GM19035 (cell line): Measurements from ENCODE around the gene SH3RF3.
"Not testable (repeated sequence)": the region's sequence is repeated elsewhere in the genome, so short reads cannot be mapped to it uniquely, and the experiment has no call there.

Experiments used
- ATAC-seq: cut with Tn5 transposase; IDR thresholded peaks from one replicate; pipeline ENCODE4 v1.9.1; 2021; ENCODE audit not compliant: unreplicated experiment

Gene SH3RF3

DNA sequence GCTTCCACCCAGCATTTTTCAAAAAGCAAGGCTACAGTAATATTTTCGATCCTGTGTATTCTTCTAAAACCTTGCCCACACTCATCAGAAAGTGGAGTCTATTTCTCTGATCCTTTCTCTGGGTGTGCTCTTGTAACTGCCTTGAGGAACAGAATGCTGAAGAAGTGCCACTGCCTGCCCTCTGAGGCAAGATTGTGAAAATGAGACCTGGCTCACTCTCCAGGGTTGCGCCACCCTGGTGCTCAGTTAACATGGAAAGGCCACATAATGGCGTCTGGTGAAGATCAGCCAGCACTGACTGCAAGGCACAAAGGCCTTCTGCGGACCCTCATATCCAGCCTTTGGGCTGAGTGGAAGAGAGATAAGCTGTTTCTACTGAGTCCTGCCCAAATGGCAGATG lies 11.2 kb upstream of the SH3RF3 start:
- ATAC-seq: no peak

DNA sequence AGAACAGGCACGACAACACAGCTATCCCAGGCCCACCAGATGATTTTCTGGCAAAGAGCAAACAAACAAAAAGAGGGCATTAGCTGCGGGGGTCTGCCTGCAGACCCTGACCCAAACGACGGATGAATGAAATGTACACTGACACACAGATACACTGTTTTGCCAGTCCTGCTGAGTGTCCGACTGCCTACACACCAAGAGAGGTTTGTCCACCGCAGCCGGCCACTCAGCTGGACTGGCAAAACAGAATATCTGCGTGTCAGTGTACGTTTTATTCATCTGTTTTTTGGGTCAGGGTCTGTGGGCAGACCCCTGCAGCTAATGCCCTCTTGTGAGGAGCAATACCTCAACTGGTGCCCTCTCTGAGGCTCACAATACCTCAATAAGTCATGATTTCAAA lies 10.7 kb upstream of the SH3RF3 start:
- ATAC-seq: no peak

DNA sequence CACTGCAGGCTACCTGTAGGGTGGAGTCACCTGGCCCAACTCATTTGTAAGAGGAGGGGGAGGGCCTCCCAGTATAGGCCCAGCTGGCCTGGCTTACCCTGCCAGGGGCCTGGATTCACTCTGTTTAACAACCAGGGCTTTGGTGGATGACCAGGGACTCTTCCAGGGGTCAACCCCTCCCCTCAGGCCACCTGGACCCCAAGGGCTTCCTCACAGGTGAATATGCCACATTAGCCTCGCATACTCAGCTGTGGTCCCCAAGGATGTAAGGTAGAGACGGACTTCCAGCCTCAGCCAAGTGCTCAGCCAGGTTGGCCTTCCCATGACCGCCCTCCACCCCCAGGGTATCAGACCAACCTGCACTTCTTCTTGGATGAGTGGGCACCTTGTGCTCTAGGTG lies 8.8 kb upstream of the SH3RF3 start:
- ATAC-seq: no peak

DNA sequence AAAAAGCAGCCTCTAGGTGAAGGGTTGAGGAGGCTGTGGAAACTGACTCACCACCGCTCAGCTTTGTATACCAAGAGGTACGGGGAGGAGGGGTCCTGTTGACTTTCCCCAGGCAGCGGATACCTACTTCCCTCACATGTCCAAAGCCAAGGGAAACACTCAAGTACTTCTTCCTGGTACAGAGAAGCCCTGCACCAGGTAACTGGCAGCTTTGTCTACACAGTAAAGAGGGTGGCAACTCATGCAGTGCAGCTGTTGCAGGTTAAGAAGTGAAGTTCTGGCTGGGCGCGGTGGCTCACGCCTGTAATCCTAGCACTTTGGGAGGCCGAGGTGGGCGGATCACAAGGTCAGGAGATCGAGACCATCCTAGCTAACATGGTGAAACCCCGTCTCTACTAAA lies 8.3 kb upstream of the SH3RF3 start:
- ATAC-seq: not testable (repeated sequence)

DNA sequence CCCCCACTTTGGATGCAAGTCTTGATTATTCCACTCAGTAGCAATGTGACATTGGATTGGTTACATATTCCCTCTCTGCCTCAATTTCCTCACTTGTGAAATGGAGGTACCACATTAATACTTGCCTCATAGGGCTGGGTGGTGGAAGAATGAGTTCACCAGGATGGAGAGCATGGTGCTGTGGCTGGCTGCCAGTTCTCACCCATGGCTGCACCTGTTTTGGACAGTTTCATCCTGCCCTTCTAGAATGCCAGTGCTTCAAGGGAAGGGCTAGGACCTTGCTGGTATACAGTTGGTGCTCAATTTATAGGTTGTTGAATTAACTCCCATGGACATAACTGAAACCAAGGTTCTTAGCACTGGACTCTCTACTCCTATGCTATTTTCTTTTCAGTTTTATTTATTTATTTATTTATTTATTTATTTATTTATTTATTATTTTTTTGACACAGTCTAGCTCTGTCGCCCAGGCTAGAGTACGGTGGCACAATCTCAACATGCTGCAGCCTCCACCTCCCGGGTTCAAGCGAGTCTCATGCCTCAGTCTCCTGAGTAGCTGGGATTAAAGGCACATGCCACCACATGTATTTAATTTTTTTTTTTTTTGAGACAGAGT lies 5.3 kb upstream of the SH3RF3 start:
- no peak for ATAC-seq

DNA sequence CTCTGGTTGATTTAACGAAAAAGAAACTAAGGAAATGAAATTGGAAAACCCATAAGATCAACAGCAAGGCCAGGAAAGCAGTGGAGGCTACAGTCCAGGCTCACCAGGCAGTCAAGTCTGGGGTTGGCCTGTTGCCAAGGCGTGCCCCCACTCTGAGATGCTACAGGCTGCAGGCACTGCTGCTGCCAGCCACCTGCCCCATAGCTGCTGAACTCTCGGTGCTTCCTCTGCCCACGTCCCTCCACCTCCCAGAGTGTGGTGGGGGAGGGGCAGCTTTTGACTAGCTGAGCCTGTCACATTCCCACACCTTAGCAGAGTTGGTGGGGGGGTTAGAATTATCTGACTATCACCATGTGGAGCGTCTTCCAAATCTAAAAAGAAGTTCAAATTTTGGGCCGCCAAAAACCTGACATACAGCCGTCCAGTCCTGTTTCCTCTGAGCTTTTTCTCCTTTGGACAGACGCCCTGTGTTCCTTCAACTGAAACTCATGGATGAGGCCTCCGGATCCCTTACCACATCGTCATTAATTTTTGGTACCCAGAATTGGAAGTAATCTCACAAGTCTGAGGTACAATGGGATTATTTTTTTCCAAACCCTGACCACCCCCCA lies 3.9 kb upstream of the SH3RF3 start:
- no peak for ATAC-seq

DNA sequence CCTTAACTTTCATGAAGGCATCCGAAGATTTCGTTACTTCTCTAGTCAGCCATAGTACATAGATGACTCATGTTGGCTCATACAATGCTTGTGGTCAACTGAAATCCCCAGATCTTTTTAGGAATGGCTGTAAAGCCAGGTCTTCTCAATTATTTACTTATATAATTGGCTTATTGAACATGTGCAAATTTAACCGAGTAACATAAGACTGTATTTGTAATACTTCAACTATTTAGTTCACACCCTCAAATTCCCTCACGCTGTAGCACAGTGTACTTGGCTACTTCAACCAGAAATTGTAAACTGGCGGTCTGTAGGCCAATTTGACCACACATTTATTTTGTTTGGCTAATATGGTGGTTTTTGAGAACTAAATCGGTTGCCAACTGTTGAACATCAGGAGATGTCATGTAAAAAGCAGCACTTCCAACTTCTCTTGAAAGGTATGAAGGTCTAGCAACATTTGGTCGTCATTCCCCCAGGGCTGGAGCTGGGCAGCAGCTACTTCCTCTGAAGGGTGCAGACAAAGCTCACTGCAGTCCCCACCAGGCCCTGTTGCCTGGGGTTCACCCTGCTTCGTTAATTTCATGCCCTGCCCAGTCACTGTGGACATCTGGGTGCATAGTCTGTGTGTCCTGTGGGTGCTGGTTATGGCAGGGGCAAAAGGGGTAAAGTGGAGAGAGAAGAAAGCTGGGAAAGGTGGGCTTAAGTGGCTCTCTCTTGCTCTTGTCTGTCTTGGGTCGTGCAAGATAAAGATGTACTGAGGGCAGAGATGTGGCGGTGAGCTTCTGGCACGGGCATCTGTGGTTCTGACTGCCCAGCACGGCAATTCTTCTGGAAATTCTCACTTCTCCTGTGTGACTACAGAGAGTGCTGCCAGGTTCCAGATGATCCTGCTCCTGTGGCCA lies 3.2 kb upstream of the SH3RF3 start:
- ATAC-seq: no peak

DNA sequence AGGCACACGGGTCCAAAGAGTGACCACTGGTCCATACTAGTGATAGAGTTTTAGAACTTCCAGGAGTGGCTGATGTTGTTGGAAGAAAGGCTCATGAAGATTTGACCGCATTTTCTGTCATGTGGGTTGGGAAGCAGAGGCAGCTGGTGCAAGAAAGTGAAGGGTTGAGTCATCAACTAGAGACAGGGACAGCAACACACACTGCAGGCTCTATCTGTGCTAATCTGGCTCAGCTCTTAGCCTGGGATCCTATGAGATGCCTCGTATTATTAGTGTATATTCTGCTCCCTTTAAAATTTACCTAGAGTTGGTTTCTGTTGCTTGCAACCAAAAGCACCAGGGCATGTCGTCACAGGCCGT lies 2.5 kb upstream of the SH3RF3 start:
- no peak for ATAC-seq

DNA sequence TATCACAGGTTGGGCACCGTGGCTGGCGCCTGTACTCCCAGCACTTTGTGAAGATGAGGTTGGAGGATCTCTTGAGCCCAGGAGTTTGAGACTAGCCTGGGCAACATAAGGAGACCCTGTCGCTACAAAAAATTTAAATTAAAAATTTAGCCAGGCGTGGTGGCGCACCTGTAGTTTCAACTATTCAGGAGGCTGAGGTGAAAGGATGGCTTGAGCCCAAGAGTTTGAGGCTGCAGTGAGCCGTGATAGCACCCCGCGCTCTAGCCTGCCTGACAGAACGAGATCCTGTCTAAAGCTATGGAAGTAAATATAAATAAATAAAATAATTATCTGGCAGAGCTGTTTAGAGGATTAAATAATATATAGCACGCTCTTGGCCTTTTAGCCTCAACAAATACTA lies 1.4 kb upstream of the SH3RF3 start:
- ATAC-seq: no peak

DNA sequence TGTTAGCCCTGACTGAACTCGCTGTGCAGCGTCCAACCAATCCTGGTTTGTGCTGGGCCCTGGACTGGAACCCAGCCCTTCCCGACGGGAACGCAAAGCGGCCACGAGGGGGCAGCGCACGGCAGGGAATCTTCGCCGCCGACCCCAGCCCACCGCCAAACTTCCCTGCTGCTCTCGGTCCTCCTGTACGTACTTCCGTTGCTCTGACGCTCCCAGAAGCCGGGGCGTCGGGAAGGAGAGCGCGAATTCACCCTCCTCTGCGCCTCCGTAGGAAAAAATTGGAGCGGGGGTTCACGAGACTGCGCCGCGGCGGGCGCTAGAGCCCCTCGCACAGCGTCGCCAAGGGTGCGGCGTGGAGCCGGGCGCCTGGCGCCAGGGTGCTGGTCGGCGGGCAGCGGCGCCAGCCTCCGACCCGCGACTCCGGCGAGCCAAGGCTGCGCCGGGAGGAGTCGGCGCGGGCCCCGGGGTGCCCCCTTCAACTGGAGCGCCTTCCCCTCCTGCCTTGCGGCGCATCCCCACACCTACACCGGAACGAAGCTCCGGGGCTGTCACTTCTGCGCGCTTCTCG lies 873 bp upstream of the SH3RF3 start:
- ATAC-seq: no peak

DNA sequence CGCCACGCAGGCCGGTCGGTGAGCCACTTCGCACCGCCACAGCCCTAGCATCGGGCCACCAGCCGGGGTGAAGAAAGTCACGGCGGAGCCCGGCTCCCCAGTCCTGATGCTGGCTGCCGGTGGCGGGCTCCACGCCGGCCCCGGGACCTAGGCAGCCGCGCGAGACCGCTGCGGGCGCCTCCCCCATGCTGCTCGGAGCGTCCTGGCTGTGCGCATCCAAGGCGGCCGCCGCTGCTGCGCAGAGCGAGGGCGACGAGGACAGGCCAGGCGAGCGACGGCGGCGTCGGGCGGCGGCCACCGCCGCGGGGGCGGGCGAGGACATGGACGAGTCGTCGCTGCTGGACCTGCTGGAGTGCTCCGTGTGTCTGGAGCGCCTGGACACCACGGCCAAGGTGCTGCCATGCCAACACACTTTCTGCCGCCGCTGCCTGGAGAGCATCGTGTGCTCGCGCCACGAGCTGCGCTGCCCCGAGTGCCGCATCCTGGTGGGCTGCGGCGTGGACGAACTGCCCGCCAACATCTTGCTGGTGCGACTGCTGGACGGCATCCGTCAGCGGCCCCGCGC lies 433 bp downstream of the SH3RF3 start:
- ATAC-seq: no peak

DNA sequence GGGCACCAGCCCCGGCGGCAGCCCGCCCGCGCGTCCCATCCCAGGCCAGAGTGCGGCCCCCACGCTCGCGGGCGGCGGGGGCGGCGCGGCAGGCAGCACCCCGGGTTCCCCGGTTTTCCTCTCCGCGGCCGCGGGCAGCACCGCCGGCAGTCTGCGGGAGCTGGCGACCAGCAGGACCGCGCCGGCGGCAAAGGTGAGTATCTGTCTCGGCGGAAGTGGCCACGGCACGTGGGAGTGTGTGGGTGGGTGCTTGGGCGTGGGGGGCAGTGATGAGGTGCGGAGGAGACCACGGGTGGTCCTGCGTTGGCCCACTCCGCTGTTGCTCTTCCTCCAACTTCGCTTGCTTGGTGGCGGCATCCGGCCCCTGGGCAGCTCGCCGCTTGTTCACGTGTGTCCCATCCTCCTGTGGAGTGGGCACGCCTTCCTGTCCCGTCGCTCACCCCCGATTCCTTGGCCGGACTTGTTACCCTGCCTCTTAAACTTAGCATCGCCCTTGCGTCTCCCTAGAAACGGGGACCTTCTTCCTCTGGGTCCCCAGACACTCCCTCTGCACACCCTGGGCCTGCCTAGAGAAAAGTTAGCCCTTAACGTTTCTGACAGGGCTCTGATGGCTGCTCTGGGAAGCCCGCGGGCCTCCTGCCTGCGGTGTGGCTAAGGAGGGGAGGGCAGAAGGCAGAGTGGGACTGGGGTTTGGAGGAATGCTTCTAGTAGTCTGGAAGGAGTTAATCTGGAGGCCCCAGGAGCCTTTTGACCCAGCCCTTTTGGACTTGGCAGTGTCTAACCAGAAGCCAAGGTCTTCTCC lies 1.1 kb downstream of the SH3RF3 start:
- no peak for ATAC-seq

DNA sequence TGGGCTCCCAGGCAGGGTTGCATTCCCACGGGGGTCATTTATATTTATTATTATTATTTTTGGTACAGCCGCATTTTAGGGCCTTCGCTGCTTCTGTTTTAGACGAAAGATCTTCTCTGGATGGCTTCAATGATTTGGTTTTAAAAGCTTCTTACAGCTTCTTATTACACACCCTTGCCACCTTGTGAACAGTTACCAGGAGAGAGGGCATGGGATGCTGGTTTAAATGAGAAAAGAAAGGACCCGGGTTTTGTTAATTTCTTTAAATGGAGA lies 1.7 kb downstream of the SH3RF3 start:
- no peak for ATAC-seq

DNA sequence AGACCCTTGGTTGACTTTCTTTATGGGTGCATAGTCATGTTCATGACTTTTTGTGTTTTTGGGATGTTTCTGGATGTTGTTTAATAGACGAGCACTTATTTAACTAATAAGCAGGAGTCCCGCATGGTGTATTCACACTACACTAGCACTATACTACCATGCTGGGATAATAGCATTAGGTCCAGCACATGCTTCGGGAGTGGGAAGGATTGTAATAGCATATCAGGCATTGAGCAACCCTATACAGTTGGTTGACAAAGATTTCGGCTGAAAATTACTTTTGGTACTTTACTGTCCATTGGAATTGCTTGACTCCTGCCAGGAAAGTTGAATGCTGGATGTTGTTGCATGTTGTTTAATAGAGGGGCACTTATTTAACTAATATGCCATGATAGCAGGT lies 2.8 kb downstream of the SH3RF3 start:
- no peak for ATAC-seq

DNA sequence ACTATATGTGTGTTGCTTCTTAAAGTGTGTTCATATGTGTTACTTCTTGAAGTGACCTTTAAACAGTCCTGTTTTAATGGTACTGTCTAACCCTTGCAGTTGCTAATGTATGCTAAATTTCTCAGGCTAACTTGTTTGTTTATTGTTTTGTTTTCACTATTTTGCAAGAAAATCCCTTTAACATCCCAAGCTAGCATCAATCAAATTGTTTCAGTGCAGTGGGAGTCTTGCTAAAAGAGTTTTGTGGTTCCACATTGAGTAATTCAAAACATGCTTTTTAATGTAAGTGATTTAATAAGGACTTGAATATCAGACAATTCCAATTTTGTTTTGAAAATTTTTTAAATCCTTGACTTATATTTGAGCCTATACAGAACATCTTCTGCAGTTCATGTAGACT lies 3.6 kb downstream of the SH3RF3 start:
- ATAC-seq: no peak

DNA sequence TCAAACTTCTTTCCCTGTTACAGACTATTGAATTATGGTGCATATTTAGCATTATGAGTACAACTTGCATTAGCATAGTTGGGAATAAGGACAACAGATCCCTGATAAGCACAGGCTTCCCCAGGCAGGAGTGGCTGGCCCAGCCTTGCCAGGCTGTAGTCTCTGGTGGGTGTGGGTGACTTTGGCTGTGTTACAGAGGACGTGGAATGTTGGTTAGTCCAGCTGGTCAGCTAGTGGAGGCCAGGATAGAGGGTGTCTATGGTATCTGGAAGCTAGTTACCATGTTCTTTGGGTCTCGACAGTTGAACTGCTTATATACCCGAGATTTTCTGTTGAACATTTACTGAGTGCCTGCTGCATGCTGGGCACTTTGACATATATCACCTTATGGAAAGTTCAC lies 4.7 kb downstream of the SH3RF3 start:
- no peak for ATAC-seq

DNA sequence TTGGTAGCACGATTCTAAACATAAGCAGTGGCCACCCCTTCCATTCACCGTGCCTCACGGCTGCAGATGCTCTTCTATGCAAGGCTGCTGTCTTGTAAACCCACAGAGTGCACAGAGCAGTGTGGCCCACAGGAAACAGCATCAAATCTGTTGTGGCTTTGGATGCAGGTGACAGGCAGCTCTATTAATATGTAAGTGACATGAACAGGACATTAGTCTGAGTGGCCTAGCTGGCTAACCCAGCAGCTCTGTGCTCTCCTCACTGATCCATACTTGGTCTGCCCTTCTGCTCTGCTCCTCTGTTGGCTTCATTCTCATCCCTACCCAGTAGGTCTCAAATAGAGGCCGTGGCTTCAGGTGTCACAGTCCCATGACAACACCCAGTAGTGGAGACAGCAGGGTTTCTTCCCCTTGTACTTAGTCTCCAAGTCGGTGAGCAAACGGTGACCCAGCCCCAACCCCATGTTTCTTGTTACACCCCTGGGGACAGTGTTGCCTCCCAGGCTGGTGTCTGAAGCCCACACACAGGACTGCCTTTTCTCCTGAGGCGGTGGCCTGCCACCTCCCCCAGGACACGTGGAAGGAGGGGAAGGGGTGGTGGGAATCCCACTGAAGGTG lies 5.8 kb downstream of the SH3RF3 start:
- no peak for ATAC-seq

DNA sequence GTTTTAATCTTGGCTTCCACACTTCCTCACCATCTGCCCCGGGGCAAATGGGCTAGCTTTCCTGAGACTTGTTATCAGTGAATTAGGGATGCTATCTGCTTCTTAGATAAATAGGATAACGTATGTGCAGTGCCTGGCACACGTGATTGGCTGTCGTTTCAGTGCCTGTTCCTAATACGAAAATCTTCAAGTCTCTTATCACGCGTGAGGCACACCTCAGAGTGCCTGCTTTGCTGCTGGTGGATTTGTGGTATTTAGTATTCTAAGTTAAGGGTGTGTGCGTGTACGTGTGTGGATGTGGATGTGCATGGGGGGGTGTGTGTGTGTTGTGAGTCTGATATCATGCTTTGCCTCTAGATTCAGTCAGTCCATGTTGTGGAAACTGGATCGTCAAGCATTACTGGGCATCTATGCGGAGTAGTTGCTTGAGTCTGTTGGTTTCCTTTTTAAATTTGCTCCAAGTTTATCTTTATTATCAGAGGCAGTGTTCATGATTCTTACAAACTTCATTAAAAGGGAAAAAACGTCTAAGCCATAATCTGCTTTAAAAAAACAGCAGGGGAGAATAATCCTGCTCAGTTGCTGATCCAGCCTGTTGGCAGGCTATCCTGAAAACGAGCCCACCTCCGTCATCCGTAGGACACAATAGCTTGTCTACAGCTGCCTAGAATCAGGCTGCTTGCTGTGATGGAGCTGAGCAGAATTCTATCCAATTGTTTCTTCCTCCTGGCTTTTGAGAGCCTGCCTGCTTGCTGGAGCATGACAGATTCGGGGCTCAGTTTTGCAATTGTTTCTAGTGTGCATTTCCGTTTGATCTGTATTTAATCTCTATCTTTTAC lies 6.6 kb downstream of the SH3RF3 start:
- no peak for ATAC-seq

DNA sequence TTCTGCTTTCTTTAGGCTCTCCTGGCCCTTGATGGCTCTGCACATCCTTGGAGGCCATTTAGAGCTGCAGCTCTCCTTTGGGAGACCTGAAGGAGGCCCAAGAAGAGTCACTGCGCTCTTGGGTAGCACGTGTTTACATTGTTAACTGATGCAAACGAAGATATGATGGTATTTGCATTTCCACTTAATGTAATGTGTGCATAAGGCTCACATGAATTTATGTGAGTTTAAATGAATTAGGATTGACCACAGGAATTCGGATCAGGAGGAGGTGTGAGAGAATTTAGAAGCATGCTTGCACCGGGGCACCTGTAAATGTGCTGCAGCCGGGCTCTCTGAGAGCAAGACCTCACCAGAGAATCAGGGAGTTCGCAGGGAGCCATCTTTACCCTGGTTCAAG lies 7.5 kb downstream of the SH3RF3 start:
- no peak for ATAC-seq

DNA sequence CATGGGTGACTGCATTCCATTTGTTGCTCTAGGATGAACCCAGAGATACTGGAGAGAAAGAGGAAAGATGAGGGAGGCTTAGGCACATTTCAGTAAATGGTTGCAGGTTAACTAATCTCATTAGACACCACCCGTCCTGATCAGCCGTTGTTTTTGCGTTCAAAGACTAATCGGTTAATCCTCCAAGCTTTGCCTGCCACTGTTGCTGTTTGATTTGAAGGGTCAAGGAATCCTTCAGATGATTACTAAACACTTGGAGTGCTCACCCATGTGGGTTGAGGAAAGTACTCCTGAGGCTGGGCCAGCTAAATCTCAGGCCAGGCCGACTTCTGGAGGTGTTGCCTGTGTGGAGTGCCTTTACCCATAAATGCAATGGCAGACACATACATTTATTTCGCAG lies 8.6 kb downstream of the SH3RF3 start:
- no peak for ATAC-seq
